Measurements from ENCODE around the gene CDH4. TPM values are rescaled to one million over a fixed set of nuclear protein-coding genes. Genes with fewer than 3 reads are reported as not detected.
A peak's percentile ranks its signal among the peaks of the same experiment; 100 is the strongest.

CDH4 gene
- total and polyA plus RNA-seq, 4 donors = 0.06 to 0.10 TPM; not detected in 2

GRCh38 chr20:61922411-61922810 is 670.4 kb downstream of the CDH4 start:
- intact Hi-C loops (cut with DNase I) = no loop called here
- H3K27me3 ChIP-seq (ENCODE audit: control insufficient read depth in 1 of 2, insufficient read depth in 2 of 2, low read length in 1 of 2) = no peaks in the 10 kb centered on the region
- H3K4me1 ChIP-seq (ENCODE audit: control insufficient read depth in 1 of 2, insufficient read depth in 2 of 2, low read length in 2 of 2) = no peaks in the 10 kb centered on the region
- no peak for ATAC-seq (ENCODE audit: low FRiP score)
- no peaks in the 10 kb centered on the region for H3K36me3 ChIP-seq (ENCODE audit: control insufficient read depth in 1 of 2, insufficient read depth in 2 of 2, low read length in 1 of 2)
- no peak for DNase-seq
- H3K4me3 ChIP-seq (ENCODE audit: low read length in 2 of 2) = no peak overlapping the region
- WGBS, 2 donors = 80 to 84% methylated on average over 8 of the region's 8 CpGs
- H3K27ac ChIP-seq (ENCODE audit: low read depth in 1 of 2, low read length in 2 of 2) = no peak overlapping the region
- no peaks in the 10 kb centered on the region for H3K9me3 ChIP-seq (ENCODE audit: control insufficient read depth, low read length)

DNA sequence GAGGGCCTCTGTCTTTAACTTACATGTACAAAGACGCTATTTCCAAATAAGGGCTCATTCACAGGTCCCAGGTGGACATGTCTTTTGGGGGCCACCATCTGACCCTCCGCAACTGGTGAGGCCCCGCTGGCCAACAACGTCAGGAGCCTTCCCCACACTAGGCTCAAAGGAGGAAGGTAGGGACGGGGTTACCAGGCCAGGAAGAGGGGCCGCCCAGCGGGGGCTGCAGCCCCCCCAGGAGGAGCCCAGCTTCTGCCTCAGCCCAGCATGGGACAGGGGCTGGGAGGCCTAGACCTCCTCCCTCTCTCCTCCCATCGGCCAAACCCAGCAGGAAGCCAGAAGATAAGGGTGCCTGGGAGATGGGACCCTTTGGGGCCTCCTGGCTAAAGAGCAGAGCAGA is 670.9 kb downstream of the CDH4 start:
- intact Hi-C loops (cut with DNase I) = no loop called here
- no peak for ATAC-seq (ENCODE audit: low FRiP score)
- H3K27me3 ChIP-seq (ENCODE audit: control insufficient read depth in 1 of 2, insufficient read depth in 2 of 2, low read length in 1 of 2) = no peaks in the 10 kb centered on the region
- H3K4me1 ChIP-seq (ENCODE audit: control insufficient read depth in 1 of 2, insufficient read depth in 2 of 2, low read length in 2 of 2) = no peaks in the 10 kb centered on the region
- H3K4me3 ChIP-seq (ENCODE audit: low read length in 2 of 2) = no peak overlapping the region
- H3K9me3 ChIP-seq (ENCODE audit: control insufficient read depth, low read length) = no peaks in the 10 kb centered on the region
- no peaks in the 10 kb centered on the region for H3K36me3 ChIP-seq (ENCODE audit: control insufficient read depth in 1 of 2, insufficient read depth in 2 of 2, low read length in 1 of 2)
- H3K27ac ChIP-seq (ENCODE audit: low read depth in 1 of 2, low read length in 2 of 2) = no peak overlapping the region
- no peak for DNase-seq
- 72 to 86% methylated on average over 7 to 8 of the region's 8 CpGs for WGBS, 2 donors

DNA sequence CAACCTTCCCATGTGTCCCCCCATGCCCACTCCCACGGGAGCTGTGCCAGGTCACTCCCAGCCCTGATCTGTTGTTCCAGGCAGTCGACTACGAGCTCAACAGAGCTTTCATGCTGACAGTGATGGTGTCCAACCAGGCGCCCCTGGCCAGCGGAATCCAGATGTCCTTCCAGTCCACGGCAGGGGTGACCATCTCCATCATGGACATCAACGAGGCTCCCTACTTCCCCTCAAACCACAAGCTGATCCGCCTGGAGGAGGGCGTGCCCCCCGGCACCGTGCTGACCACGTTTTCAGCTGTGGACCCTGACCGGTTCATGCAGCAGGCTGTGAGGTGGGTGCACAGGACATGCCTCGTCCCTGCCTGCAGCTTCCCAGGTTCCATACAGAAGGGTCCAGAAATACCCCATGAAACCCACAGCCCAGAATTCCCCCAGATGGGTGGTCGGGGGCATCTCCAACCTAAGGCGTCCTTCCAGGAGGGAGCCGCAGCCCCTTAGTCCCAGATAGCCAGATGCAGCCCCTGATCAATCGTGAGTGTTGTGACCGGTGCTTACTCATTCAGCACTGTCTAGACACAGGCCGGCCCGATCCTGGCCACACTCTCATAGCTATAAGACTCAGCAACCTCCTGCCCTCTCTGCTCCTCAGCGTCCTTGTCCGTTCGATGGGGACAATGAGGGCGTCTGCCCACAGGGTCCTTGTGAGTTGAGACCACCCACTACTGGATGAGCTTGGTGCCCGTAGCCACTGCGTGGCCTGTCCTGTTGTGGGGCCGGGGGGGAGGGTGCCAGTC is 671.5 kb downstream of the CDH4 start:
- no peak for ATAC-seq (ENCODE audit: low FRiP score)
- Histone ChIP-seq H3K9me3 (ENCODE audit: control insufficient read depth, low read length) (no peaks in the 10 kb centered on the region), H3K27ac (ENCODE audit: low read depth in 1 of 2, low read length in 2 of 2) (no peak overlapping the region), H3K27me3 (ENCODE audit: control insufficient read depth in 1 of 2, insufficient read depth in 2 of 2, low read length in 1 of 2) (no peaks in the 10 kb centered on the region), H3K4me3 (ENCODE audit: low read length in 2 of 2) (no peak overlapping the region), H3K4me1 (ENCODE audit: control insufficient read depth in 1 of 2, insufficient read depth in 2 of 2, low read length in 2 of 2) (no peaks in the 10 kb centered on the region), H3K36me3 (ENCODE audit: control insufficient read depth in 1 of 2, insufficient read depth in 2 of 2, low read length in 1 of 2) (no peaks in the 10 kb centered on the region)
- 78 to 82% methylated on average over 28 of the region's 28 CpGs for WGBS, 2 donors
- DNase-seq = peak in 1 of 2 donors; percentile 44
- intact Hi-C loops (cut with DNase I) = no loop called here

GRCh38 chr20:61924211-61924857 is 672.3 kb downstream of the CDH4 start:
- intact Hi-C loops (cut with DNase I) = no loop called here
- Histone ChIP-seq H3K36me3 (ENCODE audit: control insufficient read depth in 1 of 2, insufficient read depth in 2 of 2, low read length in 1 of 2) (no peaks in the 10 kb centered on the region), H3K4me3 (ENCODE audit: low read length in 2 of 2) (no peak overlapping the region), H3K4me1 (ENCODE audit: control insufficient read depth in 1 of 2, insufficient read depth in 2 of 2, low read length in 2 of 2) (no peaks in the 10 kb centered on the region), H3K9me3 (ENCODE audit: control insufficient read depth, low read length) (no peaks in the 10 kb centered on the region), H3K27ac (ENCODE audit: low read depth in 1 of 2, low read length in 2 of 2) (no peak overlapping the region), H3K27me3 (ENCODE audit: control insufficient read depth in 1 of 2, insufficient read depth in 2 of 2, low read length in 1 of 2) (no peaks in the 10 kb centered on the region)
- ATAC-seq (ENCODE audit: low FRiP score) = no peak
- 82 to 84% methylated on average over 19 of the region's 19 CpGs for WGBS, 2 donors
- DNase-seq = peak in 1 of 2 donors; percentile 51

DNA sequence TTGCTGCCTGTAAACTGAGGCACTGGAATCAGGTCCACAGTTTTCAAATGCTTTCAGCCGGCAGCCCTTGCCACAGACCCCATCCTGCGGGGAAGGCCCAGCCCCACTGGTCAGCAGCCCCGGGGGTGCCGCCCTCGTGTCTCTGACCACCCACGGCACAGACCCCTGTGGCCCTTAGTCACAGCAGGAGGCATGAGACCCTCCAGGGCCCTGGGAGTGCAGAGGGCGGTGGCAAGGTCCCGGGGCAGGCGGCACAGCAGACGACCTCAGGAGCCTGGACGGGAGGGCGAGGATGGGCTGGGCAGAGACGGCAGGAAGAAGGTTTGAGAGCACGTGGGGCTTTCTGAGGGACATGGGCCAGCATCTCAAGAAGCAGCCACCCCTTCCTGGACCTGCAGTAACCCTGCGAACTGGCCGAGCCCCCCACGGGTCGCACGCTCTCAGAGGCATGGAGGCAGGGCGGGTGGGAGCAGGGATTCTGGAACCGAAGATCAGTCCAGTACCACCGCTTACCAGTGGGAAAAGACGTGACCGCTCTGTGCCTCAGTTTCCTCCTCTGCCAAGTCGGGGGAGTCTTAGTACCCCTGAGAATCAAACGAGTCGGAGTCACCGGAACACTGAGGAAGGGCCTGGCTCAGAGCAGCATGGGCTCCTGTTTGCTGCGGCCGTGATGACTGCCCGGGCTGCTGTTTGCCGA is 672.9 kb downstream of the CDH4 start:
- 82 to 85% methylated on average over 31 to 32 of the region's 32 CpGs for WGBS, 2 donors
- no peaks in the 10 kb centered on the region for H3K27me3 ChIP-seq (ENCODE audit: control insufficient read depth in 1 of 2, insufficient read depth in 2 of 2, low read length in 1 of 2)
- intact Hi-C loops (cut with DNase I) = no loop called here
- H3K27ac ChIP-seq (ENCODE audit: low read depth in 1 of 2, low read length in 2 of 2) = no peak overlapping the region
- no peaks in the 10 kb centered on the region for H3K4me1 ChIP-seq (ENCODE audit: control insufficient read depth in 1 of 2, insufficient read depth in 2 of 2, low read length in 2 of 2)
- H3K36me3 ChIP-seq (ENCODE audit: control insufficient read depth in 1 of 2, insufficient read depth in 2 of 2, low read length in 1 of 2) = no peaks in the 10 kb centered on the region
- peaks cover 2% of the 10 kb centered on the region for H3K9me3 ChIP-seq (ENCODE audit: control insufficient read depth, low read length)
- DNase-seq (peak in 1 of 2 donors; percentile 31), ATAC-seq (ENCODE audit: low FRiP score) (no peak)
- no peak overlapping the region for H3K4me3 ChIP-seq (ENCODE audit: low read length in 2 of 2)

- no peaks in the 10 kb centered on the region for H3K36me3 ChIP-seq (ENCODE audit: control insufficient read depth in 1 of 2, insufficient read depth in 2 of 2, low read length in 1 of 2)
- H3K9me3 ChIP-seq (ENCODE audit: control insufficient read depth, low read length) = peaks cover 2% of the 10 kb centered on the region
- no peaks in the 10 kb centered on the region for H3K4me1 ChIP-seq (ENCODE audit: control insufficient read depth in 1 of 2, insufficient read depth in 2 of 2, low read length in 2 of 2)
- intact Hi-C loops (cut with DNase I) = no loop called here
- no peak for DNase-seq
- 71 to 74% methylated on average over 20 to 21 of the region's 21 CpGs for WGBS, 2 donors
- H3K4me3 ChIP-seq (ENCODE audit: low read length in 2 of 2) = no peak overlapping the region
- no peak overlapping the region for H3K27ac ChIP-seq (ENCODE audit: low read depth in 1 of 2, low read length in 2 of 2)
- no peak for ATAC-seq (ENCODE audit: low FRiP score)
- no peaks in the 10 kb centered on the region for H3K27me3 ChIP-seq (ENCODE audit: control insufficient read depth in 1 of 2, insufficient read depth in 2 of 2, low read length in 1 of 2)
Measured at GRCh38 chr20:61925555-61926252, 673.6 kb downstream of the CDH4 start.

DNA sequence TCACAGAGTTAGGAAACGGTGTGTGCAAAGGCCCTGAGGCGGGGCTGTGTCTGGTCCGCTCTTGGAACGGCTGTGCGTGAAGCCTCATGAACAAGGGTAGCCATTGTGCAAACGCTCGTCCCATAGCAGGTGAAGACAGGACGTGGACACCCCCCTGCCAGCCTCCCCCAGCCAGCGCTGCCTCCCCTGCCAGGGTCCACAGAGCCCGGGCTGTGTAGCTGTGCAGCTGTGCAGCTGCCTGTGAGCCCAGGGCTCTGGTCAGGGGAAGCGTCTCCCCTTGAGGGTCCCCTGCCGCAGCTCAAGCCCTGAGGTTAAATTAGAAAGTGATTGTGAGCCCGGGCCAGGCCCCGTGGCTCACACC is 674.2 kb downstream of the CDH4 start:
- WGBS, 2 donors = 90 to 95% methylated on average over 14 of the region's 14 CpGs
- H3K4me3 ChIP-seq (ENCODE audit: low read length in 2 of 2) = no peak overlapping the region
- H3K4me1 ChIP-seq (ENCODE audit: control insufficient read depth in 1 of 2, insufficient read depth in 2 of 2, low read length in 2 of 2) = no peaks in the 10 kb centered on the region
- H3K27ac ChIP-seq (ENCODE audit: low read depth in 1 of 2, low read length in 2 of 2) = no peak overlapping the region
- peaks cover 2% of the 10 kb centered on the region for H3K9me3 ChIP-seq (ENCODE audit: control insufficient read depth, low read length)
- ATAC-seq (ENCODE audit: low FRiP score) = no peak
- no peaks in the 10 kb centered on the region for H3K36me3 ChIP-seq (ENCODE audit: control insufficient read depth in 1 of 2, insufficient read depth in 2 of 2, low read length in 1 of 2)
- H3K27me3 ChIP-seq (ENCODE audit: control insufficient read depth in 1 of 2, insufficient read depth in 2 of 2, low read length in 1 of 2) = no peaks in the 10 kb centered on the region
- DNase-seq = no peak
- intact Hi-C loops (cut with DNase I) = no loop called here

- intact Hi-C loops (cut with DNase I) = no loop called here
- no peak for ATAC-seq (ENCODE audit: low FRiP score)
- Histone ChIP-seq H3K27ac (ENCODE audit: low read depth in 1 of 2, low read length in 2 of 2) (no peak overlapping the region), H3K9me3 (ENCODE audit: control insufficient read depth, low read length) (peaks cover 2% of the 10 kb centered on the region), H3K4me3 (ENCODE audit: low read length in 2 of 2) (no peak overlapping the region), H3K4me1 (ENCODE audit: control insufficient read depth in 1 of 2, insufficient read depth in 2 of 2, low read length in 2 of 2) (no peaks in the 10 kb centered on the region), H3K27me3 (ENCODE audit: control insufficient read depth in 1 of 2, insufficient read depth in 2 of 2, low read length in 1 of 2) (no peaks in the 10 kb centered on the region), H3K36me3 (ENCODE audit: control insufficient read depth in 1 of 2, insufficient read depth in 2 of 2, low read length in 1 of 2) (no peaks in the 10 kb centered on the region)
- WGBS, 2 donors = 90 to 92% methylated on average over 23 of the region's 23 CpGs
- no peak for DNase-seq
Measured at GRCh38 chr20:61926796-61927192, 674.7 kb downstream of the CDH4 start.
